A549 (cell line): ENCODE data around the gene TUT4. TPM values are rescaled to one million over a fixed set of nuclear protein-coding genes. Genes with fewer than 3 reads are reported as not detected.

Experiments used
- ATAC-seq, 2 experiments: fragments of 200-7000 bp in 1 of 2; fragments of >200 bp in 1 of 2; cut with Nextera tagmentation in 1 of 2; cut with Tn5 transposase in 1 of 2; 3 replicates each; pipeline versions ENCODE4 v1.8.0 to v1.9.1; 2018 to 2020; ENCODE audit warnings: mild to moderate bottlenecking in 1 of 2, moderate library complexity in 1 of 2
- CTCF ChIA-PET: fragments of 300-600 bp; sonication (Branson Sonifier 250); formaldehyde crosslinking; extraction: SDS; loops from one replicate; lab custom pipeline; 2021; ENCODE audit warnings: antibody characterized with exemption, inconsistent platforms; lab: Yijun Ruan, JAX
- POLR2A ChIA-PET: fragments of 350-600 bp; formaldehyde crosslinking; extraction: SDS; loops from one replicate; lab custom pipeline; 2021; ENCODE audit warnings: antibody characterized with exemption, inconsistent platforms; lab: Yijun Ruan, JAX
- DNase-seq, 2 experiments: peaks; one replicate each; pipeline versions ENCODE4 v3.0.0 to v3.0.0-alpha.2; 2011 to 2016; ENCODE audit warnings: low read depth in 1 of 2, low spot score in 1 of 2
- FAIRE-seq: peaks from 2 replicates; lab custom pipeline; 2011; peaks lifted over from hg19 to GRCh38; lab: Jason Lieb, UNC
- H3K27ac ChIP-seq, 2 experiments: fragments of >200 bp; sonication (Bioruptor Twin); formaldehyde crosslinking; 3 replicates each; pipeline ENCODE4 v1.5.1; 2016 to 2017
- H3K4me1 ChIP-seq: fragments of >200 bp; sonication (Bioruptor Twin); formaldehyde crosslinking; 3 replicates; pipeline ENCODE4 v1.6.1; 2016
- H3K4me2 ChIP-seq: fragments of >200 bp; sonication (Bioruptor Twin); formaldehyde crosslinking; 3 replicates; pipeline ENCODE4 v1.6.1; 2016
- H3K4me3 ChIP-seq: fragments of >200 bp; sonication (Bioruptor Twin); formaldehyde crosslinking; 3 replicates; pipeline ENCODE4 v1.5.1; 2016
- H3K9me3 ChIP-seq: fragments of >200 bp; sonication (Bioruptor Twin); formaldehyde crosslinking; 3 replicates; pipeline ENCODE4 v1.6.1; 2016
- CEBPB ChIP-seq, 2 experiments: fragments of >200 bp in 1 of 2; sonication (Bioruptor Twin) in 1 of 2; formaldehyde crosslinking in 1 of 2; IDR thresholded peaks; 2 replicates each; pipeline ENCODE4 v1.6.1; 2012 to 2016
- CHD4 ChIP-seq: fragments of 200-600 bp; sonication (generic); IDR thresholded peaks from 2 replicates; pipeline ENCODE4 v1.6.1; 2016; ENCODE audit warnings: antibody characterized with exemption, mild to moderate bottlenecking, borderline replicate concordance
- E2F6 ChIP-seq: IDR thresholded peaks from 2 replicates; pipeline ENCODE4 v1.6.1; 2012; ENCODE audit warnings: low read depth, borderline replicate concordance
- EHMT2 ChIP-seq: fragments of 200-600 bp; sonication (generic); IDR thresholded peaks from 2 replicates; pipeline ENCODE4 v1.6.1; 2016; ENCODE audit warnings: antibody characterized with exemption, low read depth, mild to moderate bottlenecking, moderate library complexity
- ESRRA ChIP-seq: fragments of 150-350 bp; IDR thresholded peaks from 2 replicates; pipeline ENCODE4 v1.6.1; 2014; ENCODE audit warnings: mild to moderate bottlenecking, low read length, borderline replicate concordance
- FOXS1 ChIP-seq: fragments of 250-450 bp; sonication (Bioruptor Pico); IDR thresholded peaks from 2 replicates; pipeline ENCODE4 v1.5.0; 2020; ENCODE audit warnings: mild to moderate bottlenecking, moderate library complexity
- GATA3 ChIP-seq: IDR thresholded peaks from 2 replicates; pipeline ENCODE4 v1.6.1; 2012; ENCODE audit warnings: borderline replicate concordance
- HDAC2 ChIP-seq: fragments of 200-600 bp; sonication (generic); IDR thresholded peaks from 2 replicates; pipeline ENCODE4 v1.6.1; 2016
- HEYL ChIP-seq: fragments of 250-450 bp; sonication (Bioruptor Pico); IDR thresholded peaks from 2 replicates; pipeline ENCODE4 v1.8.0; 2021; ENCODE audit warnings: mild to moderate bottlenecking, moderate library complexity
- MAFK ChIP-seq: fragments of 450-650 bp; IDR thresholded peaks from 2 replicates; pipeline ENCODE4 v1.6.1; 2014; ENCODE audit not compliant: partially characterized antibody
- RNF2 ChIP-seq: fragments of 200-600 bp; sonication (generic); IDR thresholded peaks from 2 replicates; pipeline ENCODE4 v1.6.1; 2016; ENCODE audit warnings: low read depth, mild to moderate bottlenecking, antibody characterized with exemption, moderate library complexity, borderline replicate concordance
- SREBF2 ChIP-seq: fragments of 450-650 bp; IDR thresholded peaks from 2 replicates; pipeline ENCODE4 v1.6.1; 2014; ENCODE audit warnings: mild to moderate bottlenecking, moderate library complexity
- ZC3H11A ChIP-seq: fragments of 450-650 bp; IDR thresholded peaks from 2 replicates; pipeline ENCODE4 v1.6.1; 2014; ENCODE audit warnings: antibody characterized with exemption, mild to moderate bottlenecking
- WGBS: methylation state at CpG from one replicate; pipeline ENCODE4 v1.1.6; 2017; ENCODE audit errors: missing lambda C conversion rate; 5-methylcytosine and 5-hydroxymethylcytosine counted together
- polyA plus RNA-seq, 4 experiments: library from polyadenylated mRNA; depleted of rRNA in 3 of 4; stranded (reverse); fragments of >200 nt; fragmentation: RNase III in 1 of 4; extraction: RNeasy Plus Mini Kit Qiagen cat#74134 plus additional on column Dnase treatment in 1 of 4; gene quantifications; 2 replicates in 3 of 4; 3 replicates in 1 of 4; pipeline ENCODE4 v1.2.3, GENCODE V29; 2011 to 2017
- TF ChIP-seq, protein P1 (sequence below): fragments of 200-600 bp; sonication (generic); IDR thresholded peaks from 2 replicates; pipeline ENCODE4 v1.6.1; 2016; ENCODE audit warnings: antibody characterized with exemption, mild to moderate bottlenecking, moderate library complexity
- TF ChIP-seq, protein P2 (sequence below): IDR thresholded peaks from 2 replicates; pipeline ENCODE4 v1.6.1; 2012
- TF ChIP-seq, protein P3 (sequence below): fragments of >200 bp; sonication (Bioruptor Twin); formaldehyde crosslinking; IDR thresholded peaks from 3 replicates; pipeline ENCODE4 v1.6.1; 2016
- TF ChIP-seq, protein P4 (sequence below): fragments of >200 bp; sonication (Bioruptor Twin); formaldehyde crosslinking; IDR thresholded peaks from 3 replicates; pipeline ENCODE4 v1.5.1; 2016
- TF ChIP-seq, protein P5 (sequence below): IDR thresholded peaks from 2 replicates; pipeline ENCODE4 v1.6.1; 2012

The TUT4 gene
- polyA plus RNA-seq, 2 of the 4 experiments (the other 2 are of a cell fraction) = 25.3 to 34.1 TPM

GRCh38 chr1:52469108-52469507 lies 83.8 kb downstream of the TUT4 start:
- no peak for FAIRE-seq
- Histone ChIP-seq H3K4me1 (no peaks in the 10 kb centered on the region), H3K4me3 (no peak overlapping the region), H3K9me3 (no peaks in the 10 kb centered on the region), H3K4me2 (no peak overlapping the region), H3K27ac (no peak overlapping the region)
- POLR2A ChIA-PET = no interaction called here
- CTCF ChIA-PET = interaction anchor here (0.8 kb wide), 1 partner anchor 15 kb away, joined by 4 read pairs; no protein-coding TSS in a partner anchor
- TF ChIP-seq MAFK (peak; percentile 28), HEYL (CRISPR knock-in tag) (no peak)
- WGBS = 98% methylated on average over 2 of the region's 2 CpGs
- ATAC-seq = no peak
- no peak for DNase-seq

GRCh38 chr1:52463891-52464290 lies 89.0 kb downstream of the TUT4 start:
- Histone ChIP-seq H3K4me2 (no peak overlapping the region), H3K9me3 (no peaks in the 10 kb centered on the region), H3K4me3 (no peak overlapping the region), H3K27ac (no peak overlapping the region), H3K4me1 (peaks cover 11% of the 10 kb centered on the region; the same call in 2 of the 3 replicates)
- TF ChIP-seq SREBF2 (no peak), ESRRA (no peak), EHMT2 (no peak), HDAC2 (no peak), GATA3 (no peak), FOXS1 (CRISPR knock-in tag) (no peak), E2F6 (no peak), ZC3H11A (no peak), RNF2 (no peak), CEBPB (IDR thresholded peaks at IDR 0.05) (no peak), MAFK (no peak), CHD4 (no peak)
- TF ChIP-seq, protein P1, sequence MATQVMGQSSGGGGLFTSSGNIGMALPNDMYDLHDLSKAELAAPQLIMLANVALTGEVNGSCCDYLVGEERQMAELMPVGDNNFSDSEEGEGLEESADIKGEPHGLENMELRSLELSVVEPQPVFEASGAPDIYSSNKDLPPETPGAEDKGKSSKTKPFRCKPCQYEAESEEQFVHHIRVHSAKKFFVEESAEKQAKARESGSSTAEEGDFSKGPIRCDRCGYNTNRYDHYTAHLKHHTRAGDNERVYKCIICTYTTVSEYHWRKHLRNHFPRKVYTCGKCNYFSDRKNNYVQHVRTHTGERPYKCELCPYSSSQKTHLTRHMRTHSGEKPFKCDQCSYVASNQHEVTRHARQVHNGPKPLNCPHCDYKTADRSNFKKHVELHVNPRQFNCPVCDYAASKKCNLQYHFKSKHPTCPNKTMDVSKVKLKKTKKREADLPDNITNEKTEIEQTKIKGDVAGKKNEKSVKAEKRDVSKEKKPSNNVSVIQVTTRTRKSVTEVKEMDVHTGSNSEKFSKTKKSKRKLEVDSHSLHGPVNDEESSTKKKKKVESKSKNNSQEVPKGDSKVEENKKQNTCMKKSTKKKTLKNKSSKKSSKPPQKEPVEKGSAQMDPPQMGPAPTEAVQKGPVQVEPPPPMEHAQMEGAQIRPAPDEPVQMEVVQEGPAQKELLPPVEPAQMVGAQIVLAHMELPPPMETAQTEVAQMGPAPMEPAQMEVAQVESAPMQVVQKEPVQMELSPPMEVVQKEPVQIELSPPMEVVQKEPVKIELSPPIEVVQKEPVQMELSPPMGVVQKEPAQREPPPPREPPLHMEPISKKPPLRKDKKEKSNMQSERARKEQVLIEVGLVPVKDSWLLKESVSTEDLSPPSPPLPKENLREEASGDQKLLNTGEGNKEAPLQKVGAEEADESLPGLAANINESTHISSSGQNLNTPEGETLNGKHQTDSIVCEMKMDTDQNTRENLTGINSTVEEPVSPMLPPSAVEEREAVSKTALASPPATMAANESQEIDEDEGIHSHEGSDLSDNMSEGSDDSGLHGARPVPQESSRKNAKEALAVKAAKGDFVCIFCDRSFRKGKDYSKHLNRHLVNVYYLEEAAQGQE = no peak
- TF ChIP-seq, protein P2, sequence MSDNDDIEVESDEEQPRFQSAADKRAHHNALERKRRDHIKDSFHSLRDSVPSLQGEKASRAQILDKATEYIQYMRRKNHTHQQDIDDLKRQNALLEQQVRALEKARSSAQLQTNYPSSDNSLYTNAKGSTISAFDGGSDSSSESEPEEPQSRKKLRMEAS = no peak
- TF ChIP-seq, protein P3, sequence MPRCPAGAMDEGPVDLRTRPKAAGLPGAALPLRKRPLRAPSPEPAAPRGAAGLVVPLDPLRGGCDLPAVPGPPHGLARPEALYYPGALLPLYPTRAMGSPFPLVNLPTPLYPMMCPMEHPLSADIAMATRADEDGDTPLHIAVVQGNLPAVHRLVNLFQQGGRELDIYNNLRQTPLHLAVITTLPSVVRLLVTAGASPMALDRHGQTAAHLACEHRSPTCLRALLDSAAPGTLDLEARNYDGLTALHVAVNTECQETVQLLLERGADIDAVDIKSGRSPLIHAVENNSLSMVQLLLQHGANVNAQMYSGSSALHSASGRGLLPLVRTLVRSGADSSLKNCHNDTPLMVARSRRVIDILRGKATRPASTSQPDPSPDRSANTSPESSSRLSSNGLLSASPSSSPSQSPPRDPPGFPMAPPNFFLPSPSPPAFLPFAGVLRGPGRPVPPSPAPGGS = no peak
- TF ChIP-seq, protein P4, sequence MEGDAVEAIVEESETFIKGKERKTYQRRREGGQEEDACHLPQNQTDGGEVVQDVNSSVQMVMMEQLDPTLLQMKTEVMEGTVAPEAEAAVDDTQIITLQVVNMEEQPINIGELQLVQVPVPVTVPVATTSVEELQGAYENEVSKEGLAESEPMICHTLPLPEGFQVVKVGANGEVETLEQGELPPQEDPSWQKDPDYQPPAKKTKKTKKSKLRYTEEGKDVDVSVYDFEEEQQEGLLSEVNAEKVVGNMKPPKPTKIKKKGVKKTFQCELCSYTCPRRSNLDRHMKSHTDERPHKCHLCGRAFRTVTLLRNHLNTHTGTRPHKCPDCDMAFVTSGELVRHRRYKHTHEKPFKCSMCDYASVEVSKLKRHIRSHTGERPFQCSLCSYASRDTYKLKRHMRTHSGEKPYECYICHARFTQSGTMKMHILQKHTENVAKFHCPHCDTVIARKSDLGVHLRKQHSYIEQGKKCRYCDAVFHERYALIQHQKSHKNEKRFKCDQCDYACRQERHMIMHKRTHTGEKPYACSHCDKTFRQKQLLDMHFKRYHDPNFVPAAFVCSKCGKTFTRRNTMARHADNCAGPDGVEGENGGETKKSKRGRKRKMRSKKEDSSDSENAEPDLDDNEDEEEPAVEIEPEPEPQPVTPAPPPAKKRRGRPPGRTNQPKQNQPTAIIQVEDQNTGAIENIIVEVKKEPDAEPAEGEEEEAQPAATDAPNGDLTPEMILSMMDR = no peak
- TF ChIP-seq, protein P5, sequence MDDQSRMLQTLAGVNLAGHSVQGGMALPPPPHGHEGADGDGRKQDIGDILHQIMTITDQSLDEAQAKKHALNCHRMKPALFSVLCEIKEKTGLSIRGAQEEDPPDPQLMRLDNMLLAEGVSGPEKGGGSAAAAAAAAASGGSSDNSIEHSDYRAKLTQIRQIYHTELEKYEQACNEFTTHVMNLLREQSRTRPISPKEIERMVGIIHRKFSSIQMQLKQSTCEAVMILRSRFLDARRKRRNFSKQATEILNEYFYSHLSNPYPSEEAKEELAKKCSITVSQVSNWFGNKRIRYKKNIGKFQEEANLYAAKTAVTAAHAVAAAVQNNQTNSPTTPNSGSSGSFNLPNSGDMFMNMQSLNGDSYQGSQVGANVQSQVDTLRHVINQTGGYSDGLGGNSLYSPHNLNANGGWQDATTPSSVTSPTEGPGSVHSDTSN = no peak
- DNase-seq (no peak), ATAC-seq (no peak), FAIRE-seq (no peak)
- POLR2A ChIA-PET = no interaction called here
- CTCF ChIA-PET = no interaction called here
- WGBS = 96% methylated on average over 5 of the region's 5 CpGs
